ENCODE measurements around the gene MAP3K12. TPM values are rescaled to one million over a fixed set of nuclear protein-coding genes. Genes with fewer than 3 reads are reported as not detected.

Gene MAP3K12
- total RNA-seq, 1 experiment from 2014 or later: 14.7 TPM

DNA sequence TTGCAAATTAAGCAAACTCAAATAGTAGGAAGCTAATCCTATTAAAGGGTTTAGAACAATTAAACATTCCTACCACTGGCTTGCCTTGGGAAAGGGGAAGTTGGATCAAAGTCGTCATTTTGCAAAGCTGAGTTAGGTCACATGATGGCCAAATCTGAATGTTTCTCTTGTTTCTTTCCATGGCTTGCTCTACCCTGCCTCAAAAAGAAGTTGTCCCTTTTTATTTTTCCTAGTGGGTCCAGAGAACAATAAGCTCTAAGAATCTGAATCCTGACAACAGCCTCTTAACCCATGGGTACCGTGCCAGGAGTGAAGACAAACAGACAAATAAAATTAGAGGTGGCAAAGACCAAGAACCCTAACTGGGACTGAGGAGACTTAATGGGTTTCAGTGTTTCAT, 34.2 kb upstream of the MAP3K12 start:
- peaks cover 23% of the 10 kb centered on the region for H3K4me1 ChIP-seq (replicated peaks; ENCODE audit: insufficient read depth)
- no peak overlapping the region for H3K27ac ChIP-seq
- H3K9me3 ChIP-seq (ENCODE audit: insufficient read depth, low read depth): no peaks in the 10 kb centered on the region
- no peaks in the 10 kb centered on the region for H4K20me1 ChIP-seq (ENCODE audit: insufficient read depth)
- no peak overlapping the region for H2AFZ ChIP-seq
- DNase-seq: no peak
- H3K36me3 ChIP-seq (ENCODE audit: low read depth): peaks cover 28% of the 10 kb centered on the region
- ChIA-PET CTCF (no interaction called here), POLR2A (ENCODE audit: unreplicated experiment) (no interaction called here)
- H3K9me2 ChIP-seq (ENCODE audit: insufficient read depth): no peaks in the 10 kb centered on the region
- intact Hi-C loops (cut with micrococcal nuclease; ENCODE audit: unreplicated experiment): no loop called here
- no peak overlapping the region for H3K4me2 ChIP-seq
- no peaks in the 10 kb centered on the region for H3K27me3 ChIP-seq (ENCODE audit: insufficient read depth, low read depth)
- no peak overlapping the region for H3K4me3 ChIP-seq
- no peak for TF ChIP-seq EZH2 (IDR thresholded peaks at IDR 0.05; ENCODE audit: low read depth)
- TF ChIP-seq, protein P1, sequence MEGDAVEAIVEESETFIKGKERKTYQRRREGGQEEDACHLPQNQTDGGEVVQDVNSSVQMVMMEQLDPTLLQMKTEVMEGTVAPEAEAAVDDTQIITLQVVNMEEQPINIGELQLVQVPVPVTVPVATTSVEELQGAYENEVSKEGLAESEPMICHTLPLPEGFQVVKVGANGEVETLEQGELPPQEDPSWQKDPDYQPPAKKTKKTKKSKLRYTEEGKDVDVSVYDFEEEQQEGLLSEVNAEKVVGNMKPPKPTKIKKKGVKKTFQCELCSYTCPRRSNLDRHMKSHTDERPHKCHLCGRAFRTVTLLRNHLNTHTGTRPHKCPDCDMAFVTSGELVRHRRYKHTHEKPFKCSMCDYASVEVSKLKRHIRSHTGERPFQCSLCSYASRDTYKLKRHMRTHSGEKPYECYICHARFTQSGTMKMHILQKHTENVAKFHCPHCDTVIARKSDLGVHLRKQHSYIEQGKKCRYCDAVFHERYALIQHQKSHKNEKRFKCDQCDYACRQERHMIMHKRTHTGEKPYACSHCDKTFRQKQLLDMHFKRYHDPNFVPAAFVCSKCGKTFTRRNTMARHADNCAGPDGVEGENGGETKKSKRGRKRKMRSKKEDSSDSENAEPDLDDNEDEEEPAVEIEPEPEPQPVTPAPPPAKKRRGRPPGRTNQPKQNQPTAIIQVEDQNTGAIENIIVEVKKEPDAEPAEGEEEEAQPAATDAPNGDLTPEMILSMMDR (conservative IDR thresholded peaks at IDR 0.05): no peak
- no TSS peak for BruUV-seq (replicated peaks)
- H3K79me2 ChIP-seq (ENCODE audit: low read depth): no peaks in the 10 kb centered on the region
- peaks cover 16% of the 10 kb centered on the region for H3F3A ChIP-seq (ENCODE audit: insufficient read depth, low read depth)

DNA sequence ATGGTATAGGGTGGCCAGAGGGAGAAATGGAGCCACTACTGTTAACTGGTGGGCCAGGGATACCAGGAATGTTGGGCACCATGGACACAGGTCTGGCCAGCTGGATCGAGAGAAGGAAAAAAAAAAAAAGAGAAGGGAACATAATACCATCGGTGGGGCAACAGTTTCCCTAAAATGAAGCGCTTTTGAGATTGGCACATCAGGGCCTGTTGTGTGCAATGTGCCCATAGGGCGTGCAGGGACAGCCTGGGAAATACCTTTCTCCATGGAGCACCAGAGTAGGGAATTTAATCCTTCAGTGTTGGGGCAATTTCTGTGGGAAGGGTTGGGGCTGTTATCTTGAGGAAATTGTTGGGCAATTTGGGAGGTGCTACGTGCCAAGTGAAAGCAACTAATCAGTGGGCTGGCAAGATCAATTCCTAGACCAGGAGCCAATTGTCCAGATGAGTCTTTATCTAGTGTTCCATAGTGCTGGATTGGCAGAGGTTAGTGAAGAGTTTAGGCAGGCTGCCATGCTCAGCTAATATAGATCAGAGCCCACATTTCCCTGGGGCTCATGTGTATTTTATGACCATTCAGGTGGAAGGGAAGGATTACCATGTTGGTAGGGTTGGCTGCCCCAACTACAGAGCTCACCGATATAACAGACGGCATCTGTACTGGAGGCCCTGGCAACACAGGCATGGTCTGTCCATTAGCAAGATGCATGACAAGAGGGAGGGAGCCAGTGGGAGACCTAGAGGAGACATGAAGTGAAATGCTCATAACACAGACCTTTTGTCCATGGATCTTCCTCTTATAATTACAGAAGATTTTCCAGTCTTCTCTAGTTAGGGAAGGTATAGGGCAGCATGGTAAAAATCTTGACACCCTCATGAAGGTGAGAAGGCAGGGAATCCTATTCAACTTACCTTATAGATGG, 33.5 kb upstream of the MAP3K12 start:
- CTCF ChIA-PET: no interaction called here

DNA sequence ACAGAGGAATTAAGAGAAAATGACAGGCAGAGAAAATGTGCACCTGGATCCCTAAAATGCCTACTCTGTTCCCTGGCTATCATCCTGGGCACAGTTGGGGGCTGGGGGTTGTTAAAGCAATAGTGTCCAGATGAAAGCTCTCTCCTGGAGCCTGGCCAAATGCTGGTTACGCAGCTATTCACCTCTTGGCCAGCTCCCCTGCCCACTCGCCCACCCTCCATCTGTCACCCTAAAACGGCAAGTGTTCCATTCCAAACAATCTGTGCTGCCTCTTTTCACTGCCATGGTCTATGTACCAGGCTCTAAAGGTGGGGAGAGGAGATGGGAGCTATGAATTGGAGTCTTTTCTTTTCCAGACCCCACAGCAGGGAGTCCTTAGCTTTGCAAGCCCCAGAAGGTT, 32.8 kb upstream of the MAP3K12 start:
- DNase-seq: no peak
- ChIA-PET CTCF (no interaction called here), POLR2A (ENCODE audit: unreplicated experiment) (interaction anchor here (0.6 kb wide), 1 partner anchor 289 kb away, joined by 4 read pairs; no protein-coding TSS in a partner anchor)
- no TSS peak for BruUV-seq (replicated peaks)
- peaks cover 28% of the 10 kb centered on the region for H3K36me3 ChIP-seq (ENCODE audit: low read depth)
- H3K79me2 ChIP-seq (ENCODE audit: low read depth): no peaks in the 10 kb centered on the region
- no peaks in the 10 kb centered on the region for H3K27me3 ChIP-seq (ENCODE audit: insufficient read depth, low read depth)
- no peak overlapping the region for H3K4me3 ChIP-seq
- H3K9me3 ChIP-seq (ENCODE audit: insufficient read depth, low read depth): no peaks in the 10 kb centered on the region
- intact Hi-C loops (cut with micrococcal nuclease; ENCODE audit: unreplicated experiment): no loop called here
- H3K4me1 ChIP-seq (replicated peaks; ENCODE audit: insufficient read depth): peaks cover 8% of the 10 kb centered on the region; the same call in 1 of the 2 replicates
- TF ChIP-seq, protein P1 (conservative IDR thresholded peaks at IDR 0.05): no peak
- no peak for TF ChIP-seq EZH2 (IDR thresholded peaks at IDR 0.05; ENCODE audit: low read depth)
- no peak overlapping the region for H2AFZ ChIP-seq
- H4K20me1 ChIP-seq (ENCODE audit: insufficient read depth): no peaks in the 10 kb centered on the region
- peaks cover 1% of the 10 kb centered on the region; the same call in 1 of the 2 replicates for H3F3A ChIP-seq (ENCODE audit: insufficient read depth, low read depth)
- H3K9me2 ChIP-seq (ENCODE audit: insufficient read depth): no peaks in the 10 kb centered on the region
- no peak overlapping the region for H3K4me2 ChIP-seq
- H3K27ac ChIP-seq: no peak overlapping the region

More for the DNA sequence above, 33.5 kb upstream of the MAP3K12 start:
- no peak for DNase-seq
- TF ChIP-seq, protein P1 (conservative IDR thresholded peaks at IDR 0.05): no peak
- TF ChIP-seq EZH2 (IDR thresholded peaks at IDR 0.05; ENCODE audit: low read depth): no peak
- no peak overlapping the region for H3K4me2 ChIP-seq
- no TSS peak for BruUV-seq (replicated peaks)
- H3K9me3 ChIP-seq (ENCODE audit: insufficient read depth, low read depth): no peaks in the 10 kb centered on the region
- POLR2A ChIA-PET (ENCODE audit: unreplicated experiment): no interaction called here
- H4K20me1 ChIP-seq (ENCODE audit: insufficient read depth): no peaks in the 10 kb centered on the region
- intact Hi-C loops (cut with micrococcal nuclease; ENCODE audit: unreplicated experiment): no loop called here
- no peaks in the 10 kb centered on the region for H3K79me2 ChIP-seq (ENCODE audit: low read depth)
- no peaks in the 10 kb centered on the region for H3K9me2 ChIP-seq (ENCODE audit: insufficient read depth)
- no peaks in the 10 kb centered on the region for H3K27me3 ChIP-seq (ENCODE audit: insufficient read depth, low read depth)
- H3F3A ChIP-seq (ENCODE audit: insufficient read depth, low read depth): peaks cover 9% of the 10 kb centered on the region
- peaks cover 16% of the 10 kb centered on the region for H3K4me1 ChIP-seq (replicated peaks; ENCODE audit: insufficient read depth)
- H3K27ac ChIP-seq: no peak overlapping the region
- no peak overlapping the region for H3K4me3 ChIP-seq
- peaks cover 28% of the 10 kb centered on the region for H3K36me3 ChIP-seq (ENCODE audit: low read depth)
- no peak overlapping the region for H2AFZ ChIP-seq

Data from PC-9 (cell line).